Mucosa of rectum (tissue), 2 donors: ENCODE measurements around the gene ATAD2B.
"Not testable (repeated sequence)": the region's sequence is repeated elsewhere in the genome, so short reads cannot be mapped to it uniquely, and the experiment has no call there.

Experiments used
- H3K27ac ChIP-seq, 2 donors: one replicate each; pipeline ENCODE4 v1.7.0; 2013; ENCODE audit warnings: inconsistent platforms in 2 of 2, low read depth in 2 of 2, low read length in 2 of 2
- H3K27me3 ChIP-seq, 2 donors: one replicate each; pipeline ENCODE4 v1.7.0; 2013; ENCODE audit warnings: low read length in 2 of 2; ENCODE audit not compliant: control insufficient read depth in 2 of 2, insufficient read depth in 2 of 2
- H3K36me3 ChIP-seq, 2 donors: one replicate each; pipeline ENCODE4 v1.7.0; 2013; ENCODE audit warnings: low read length in 2 of 2; ENCODE audit not compliant: control insufficient read depth in 2 of 2, insufficient read depth in 2 of 2
- H3K4me1 ChIP-seq, 2 donors: one replicate each; pipeline ENCODE4 v1.7.0; 2013; ENCODE audit warnings: low read length in 2 of 2, mild to moderate bottlenecking in 1 of 2; ENCODE audit not compliant: control insufficient read depth in 2 of 2, insufficient read depth in 2 of 2
- H3K4me3 ChIP-seq, 2 donors: one replicate each; pipeline ENCODE4 v1.7.0; 2013; ENCODE audit warnings: low read length in 2 of 2
- H3K9ac ChIP-seq, 2 donors: one replicate each; pipeline ENCODE4 v1.7.0; 2013; ENCODE audit warnings: low read length in 2 of 2, low read depth in 1 of 2, mild to moderate bottlenecking in 1 of 2
- H3K9me3 ChIP-seq, 2 donors: one replicate each; pipeline ENCODE4 v1.7.0; 2013; ENCODE audit warnings: low read length in 2 of 2; ENCODE audit not compliant: control insufficient read depth in 2 of 2
- donor health status: healthy.
- donor health status: Normal muscosa, but diverticular disease.

Gene ATAD2B

DNA sequence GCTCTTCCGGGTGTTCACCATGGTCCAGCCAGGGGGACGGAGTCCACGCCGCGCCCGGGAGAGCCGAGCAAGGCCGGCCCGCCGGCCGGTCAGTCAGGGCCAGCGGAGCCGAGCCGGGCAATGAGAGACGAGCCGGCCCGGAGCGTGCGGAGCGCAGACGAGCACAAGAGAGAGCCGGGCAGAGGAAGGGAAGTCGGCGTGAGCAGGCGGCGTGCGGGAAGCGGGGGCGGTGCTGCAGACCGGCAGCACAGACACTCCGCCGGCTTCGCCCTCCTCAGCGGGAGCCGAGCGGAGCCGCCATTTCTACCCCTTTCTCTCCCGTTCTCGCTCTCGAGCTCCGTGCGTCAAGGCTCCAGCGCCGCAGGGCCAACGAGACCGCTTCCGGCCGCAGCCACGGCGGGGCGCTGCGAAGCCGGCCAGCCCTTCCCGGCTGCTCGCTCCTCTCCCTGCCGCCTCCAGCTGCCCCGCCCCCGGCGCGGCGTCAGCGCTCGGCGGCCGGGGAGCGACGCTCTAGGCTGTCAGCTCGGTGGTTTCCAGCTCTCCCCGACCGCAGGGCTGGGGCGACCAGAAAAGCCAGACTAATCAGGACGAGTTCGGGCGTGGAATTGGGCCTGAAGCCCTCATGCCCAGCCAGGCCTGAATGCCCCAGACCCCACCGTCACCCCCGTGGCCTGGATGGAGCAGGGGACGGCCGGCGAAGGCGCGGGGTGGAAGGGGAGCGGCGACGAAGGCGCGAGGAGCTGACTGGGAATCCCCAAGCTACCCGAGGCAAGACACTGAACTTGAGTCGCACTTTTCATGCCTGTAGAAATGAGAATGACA, at the start of gene ATAD2B:
TSS of gene ATAD2B (minus strand) at position 374 of the 822 bp plus-strand sequence. CDS start at position 21, 353 bp downstream.
- Histone ChIP-seq H3K36me3 (no peaks in the 10 kb centered on the region), H3K4me1 (peaks cover 10 to 13% of the 10 kb centered on the region in 2 donors), H3K27me3 (no peaks in the 10 kb centered on the region), H3K27ac (peak within 1 kb of the TSS; percentile 98 to 100), H3K4me3 (peak within 1 kb of the TSS; percentile 90 to 94), H3K9ac (peak within 1 kb of the TSS; percentile 97 to 99), H3K9me3 (no peaks in the 10 kb centered on the region)

DNA sequence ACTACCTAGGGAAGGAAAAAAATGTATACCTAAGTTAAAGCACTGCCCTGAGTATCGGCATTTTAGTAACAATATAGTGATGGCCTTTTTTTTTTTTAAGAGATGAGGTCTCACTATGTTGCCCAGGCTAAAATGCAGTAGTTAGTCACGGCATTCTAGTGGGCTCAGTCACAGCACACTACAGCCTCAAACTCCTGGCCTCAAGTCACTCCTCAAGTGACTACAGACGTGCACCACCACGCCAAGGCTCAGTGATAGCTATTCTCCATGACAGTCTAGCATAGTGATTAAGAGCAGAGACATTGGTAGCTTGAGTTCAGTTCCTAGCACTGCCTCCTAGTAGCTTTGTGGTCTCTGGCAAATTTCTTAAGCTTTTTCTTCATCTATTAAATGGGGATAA, 40.9 kb upstream of the ATAD2B start:
- Histone ChIP-seq H3K9ac (no peak overlapping the region), H3K4me3 (no peak overlapping the region), H3K27me3 (no peaks in the 10 kb centered on the region), H3K4me1 (no peaks in the 10 kb centered on the region), H3K36me3 (peaks cover 3 to 6% of the 10 kb centered on the region in 2 donors), H3K27ac (no peak overlapping the region), H3K9me3 (no peaks in the 10 kb centered on the region)

DNA sequence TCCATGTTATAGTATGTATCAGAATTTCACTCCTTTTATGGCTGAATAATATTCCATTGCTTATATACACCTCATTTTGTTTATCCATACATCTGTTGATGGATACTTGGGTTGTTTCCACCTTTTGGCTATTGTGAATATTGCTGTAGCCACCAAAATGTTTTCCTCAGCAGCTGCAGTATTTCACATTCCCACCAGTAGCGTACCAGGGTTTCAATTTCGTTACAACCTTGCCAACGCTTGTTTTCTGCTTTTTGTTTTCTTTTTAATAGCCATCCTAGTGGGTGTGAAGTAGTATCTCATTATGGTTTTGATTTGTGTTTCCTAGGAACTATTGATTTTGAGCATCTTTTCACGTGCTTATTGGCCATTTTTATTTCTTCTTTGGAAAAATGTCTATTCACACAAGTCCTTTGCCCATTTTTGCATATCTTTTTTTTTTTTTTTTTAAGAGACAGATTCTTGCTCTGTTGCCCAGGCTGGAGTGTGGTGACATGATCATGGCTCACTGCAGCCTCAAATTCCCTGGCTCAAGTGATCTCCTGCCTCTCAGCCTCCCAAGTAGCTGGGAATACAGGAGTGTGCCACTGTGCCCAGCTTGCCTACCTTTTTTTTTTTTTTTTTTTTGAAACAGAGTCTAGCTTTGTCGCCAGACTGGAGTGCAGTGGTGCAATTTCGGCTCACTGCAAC, 27.5 kb upstream of the ATAD2B start:
- H3K4me3 ChIP-seq, result no peak overlapping the region

DNA sequence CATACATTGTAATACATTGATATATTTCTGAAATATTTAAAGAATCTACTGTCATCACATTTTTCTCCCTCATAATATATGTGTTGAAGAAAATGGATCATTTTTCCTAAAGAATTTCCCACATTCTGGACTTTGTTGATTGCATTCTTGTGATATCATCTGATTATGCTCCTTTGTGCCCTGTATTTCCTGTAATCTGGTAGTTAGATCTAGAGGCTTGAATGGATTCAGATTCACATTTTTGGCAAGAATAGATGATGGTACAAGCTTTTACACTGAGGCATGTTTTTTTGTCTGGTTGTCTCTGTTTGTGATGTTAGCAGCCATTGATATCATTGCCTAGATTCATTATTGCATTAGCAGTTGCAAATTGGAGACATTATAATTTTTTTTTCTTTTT, 26.7 kb upstream of the ATAD2B start:
- Histone ChIP-seq H3K27me3 (no peaks in the 10 kb centered on the region), H3K27ac (no peak overlapping the region), H3K36me3 (no peaks in the 10 kb centered on the region), H3K4me3 (no peak overlapping the region), H3K9me3 (no peaks in the 10 kb centered on the region), H3K9ac (no peak overlapping the region), H3K4me1 (no peaks in the 10 kb centered on the region)

More for the DNA sequence above, 27.5 kb upstream of the ATAD2B start:
- no peak overlapping the region for H3K9ac ChIP-seq
- H3K9me3 ChIP-seq, result no peaks in the 10 kb centered on the region
- no peak overlapping the region for H3K27ac ChIP-seq
- H3K36me3 ChIP-seq, result peaks cover 0 to 2% of the 10 kb centered on the region in 2 donors
- no peaks in the 10 kb centered on the region for H3K27me3 ChIP-seq
- H3K4me1 ChIP-seq, result no peaks in the 10 kb centered on the region

DNA sequence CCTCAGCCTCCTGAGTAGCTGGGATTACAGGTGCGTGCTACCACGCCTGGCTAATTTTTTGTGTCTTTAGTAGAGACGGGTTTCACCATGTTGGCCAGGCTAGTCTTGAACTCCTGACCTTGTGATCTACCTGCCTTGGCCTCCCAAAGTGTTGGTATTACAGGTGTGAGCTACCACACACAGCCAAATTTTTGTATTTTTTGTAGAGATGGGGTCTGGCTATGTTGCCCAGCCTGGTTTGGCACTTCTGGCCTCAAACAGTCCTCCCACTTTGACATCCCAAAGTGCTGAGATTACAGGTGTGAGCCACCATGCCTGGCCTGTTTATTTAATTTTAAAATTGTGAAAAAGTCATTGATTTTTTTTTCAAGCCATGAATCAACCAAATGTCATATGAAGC, 25.6 kb upstream of the ATAD2B start:
- H3K36me3 ChIP-seq, H3K27ac ChIP-seq, H3K27me3 ChIP-seq, H3K4me1 ChIP-seq, H3K9me3 ChIP-seq, H3K9ac ChIP-seq, H3K4me3 ChIP-seq: not testable (repeated sequence)

DNA sequence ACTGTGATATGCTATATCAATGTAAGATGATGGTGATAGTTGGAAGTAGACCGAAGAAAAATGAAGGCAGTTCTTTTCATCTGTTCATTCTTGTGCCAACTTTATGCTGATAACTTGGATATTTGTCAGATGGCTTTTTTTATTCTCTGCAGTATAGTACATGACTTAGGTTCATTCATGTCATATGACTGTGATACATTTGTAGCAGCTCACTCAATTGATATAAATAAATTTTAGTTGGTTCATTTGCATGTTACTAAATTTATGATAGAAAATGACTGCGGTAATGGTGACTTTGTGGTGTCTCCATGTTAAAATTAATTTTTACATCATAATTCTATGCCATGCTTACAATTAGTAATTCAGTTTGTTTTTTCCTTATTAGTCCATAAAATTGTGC, 20.4 kb upstream of the ATAD2B start:
- Histone ChIP-seq H3K4me1 (no peaks in the 10 kb centered on the region), H3K27ac (no peak overlapping the region), H3K9ac (no peak overlapping the region), H3K27me3 (no peaks in the 10 kb centered on the region), H3K4me3 (no peak overlapping the region), H3K9me3 (no peaks in the 10 kb centered on the region), H3K36me3 (no peaks in the 10 kb centered on the region)

DNA sequence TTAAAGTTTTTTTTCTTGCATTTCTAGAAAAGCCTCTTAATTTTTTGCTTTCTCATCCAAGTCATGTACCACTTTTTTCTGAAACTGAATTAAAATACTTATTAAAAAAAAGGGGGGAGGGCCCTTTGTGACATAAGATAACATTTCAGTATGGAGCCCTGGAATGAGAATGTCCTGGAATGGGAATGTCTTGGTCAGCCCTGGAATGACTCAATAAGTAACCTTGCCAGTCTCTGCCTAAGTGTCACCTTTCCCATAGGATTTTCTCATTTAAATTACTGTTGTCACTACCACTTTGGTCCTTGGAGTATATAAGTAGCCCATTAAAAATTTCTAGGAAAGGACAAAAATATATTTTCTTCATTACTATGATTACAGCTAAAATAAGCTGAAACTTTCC, 18.1 kb upstream of the ATAD2B start:
- peaks cover 0 to 3% of the 10 kb centered on the region in 2 donors for H3K4me1 ChIP-seq
- H3K4me3 ChIP-seq, result no peak overlapping the region
- no peaks in the 10 kb centered on the region for H3K9me3 ChIP-seq
- H3K9ac ChIP-seq, result no peak overlapping the region
- no peaks in the 10 kb centered on the region for H3K27me3 ChIP-seq
- H3K36me3 ChIP-seq, result no peaks in the 10 kb centered on the region
- no peak overlapping the region for H3K27ac ChIP-seq

DNA sequence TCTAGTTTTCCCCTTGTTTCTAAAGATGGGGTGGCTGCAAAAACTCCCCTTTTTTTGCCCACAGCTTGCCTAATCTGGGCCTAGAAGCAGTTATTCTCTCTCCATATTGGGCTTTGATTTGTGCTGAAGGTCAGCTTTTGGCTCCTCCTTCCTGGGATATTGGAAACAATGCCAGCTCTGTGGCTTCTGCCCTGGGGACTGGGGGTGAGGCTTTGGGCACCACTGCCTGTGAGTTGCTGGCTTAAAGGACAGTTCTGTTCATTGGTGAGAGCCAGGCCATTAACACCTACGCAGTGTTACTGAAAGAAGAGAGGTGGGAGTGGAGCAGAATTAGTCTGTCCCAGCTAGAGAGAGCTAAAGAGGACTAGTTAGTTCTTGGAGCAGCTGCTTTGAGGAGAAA, 17.6 kb upstream of the ATAD2B start:
- H3K4me3 ChIP-seq, result no peak overlapping the region
- H3K4me1 ChIP-seq, result peaks cover under 1 to 4% of the 10 kb centered on the region in 2 donors
- no peak overlapping the region for H3K9ac ChIP-seq
- H3K27ac ChIP-seq, result no peak overlapping the region
- no peaks in the 10 kb centered on the region for H3K27me3 ChIP-seq
- no peaks in the 10 kb centered on the region for H3K36me3 ChIP-seq
- no peaks in the 10 kb centered on the region for H3K9me3 ChIP-seq

DNA sequence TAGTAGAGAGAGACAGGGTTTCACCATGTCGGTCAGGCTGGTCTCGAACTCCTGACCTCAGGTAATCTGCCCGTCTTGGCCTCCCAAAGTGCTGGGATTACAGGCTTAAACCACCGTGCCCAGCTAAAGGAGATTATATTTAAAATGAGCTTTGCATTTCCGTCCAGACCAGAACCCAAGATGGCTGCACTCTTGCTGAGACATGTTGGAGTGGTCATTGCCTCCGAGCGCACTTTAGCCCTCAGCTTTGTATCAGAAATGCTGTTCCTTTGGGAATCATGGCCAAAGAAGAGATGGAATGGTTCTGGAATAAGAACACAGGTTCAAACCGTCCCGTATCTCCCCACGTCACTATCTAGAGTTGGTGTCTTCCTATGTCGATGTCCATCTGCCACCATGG, 16.7 kb upstream of the ATAD2B start:
- no peak overlapping the region for H3K4me3 ChIP-seq
- H3K27me3 ChIP-seq, result no peaks in the 10 kb centered on the region
- no peak overlapping the region for H3K27ac ChIP-seq
- H3K9ac ChIP-seq, result no peak overlapping the region
- peaks cover 5 to 7% of the 10 kb centered on the region in 2 donors for H3K4me1 ChIP-seq
- H3K36me3 ChIP-seq, result no peaks in the 10 kb centered on the region
- H3K9me3 ChIP-seq, result no peaks in the 10 kb centered on the region

DNA sequence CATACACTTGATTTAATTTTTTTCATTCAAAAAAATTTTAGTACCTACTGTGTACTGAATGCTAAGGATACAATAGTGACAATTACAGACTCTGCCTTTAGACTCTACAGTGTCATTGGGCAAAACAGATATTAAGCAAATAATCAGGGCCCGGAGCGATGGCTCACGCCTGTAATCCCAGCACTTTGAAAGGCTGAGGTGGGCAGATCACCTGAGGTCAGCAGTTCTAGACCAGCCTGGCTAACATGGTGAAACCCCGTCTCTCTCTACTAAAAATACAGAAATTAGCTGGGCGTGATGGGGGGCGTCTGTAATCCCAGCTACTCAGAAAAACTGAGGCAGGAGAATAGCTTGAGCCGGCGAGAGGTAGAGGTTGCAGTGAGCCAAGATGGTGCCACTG, 14.7 kb upstream of the ATAD2B start:
- Histone ChIP-seq H3K9ac (no peak overlapping the region), H3K27ac (no peak overlapping the region), H3K4me3 (peak overlapping the region; percentile 81 to 92), H3K9me3 (no peaks in the 10 kb centered on the region), H3K36me3 (no peaks in the 10 kb centered on the region), H3K27me3 (no peaks in the 10 kb centered on the region), H3K4me1 (peaks cover 5 to 7% of the 10 kb centered on the region in 2 donors)
